ENCODE measurements around the gene ENOX1.
A peak's percentile ranks its signal among the peaks of the same experiment; 100 is the strongest.

Gene ENOX1

DNA sequence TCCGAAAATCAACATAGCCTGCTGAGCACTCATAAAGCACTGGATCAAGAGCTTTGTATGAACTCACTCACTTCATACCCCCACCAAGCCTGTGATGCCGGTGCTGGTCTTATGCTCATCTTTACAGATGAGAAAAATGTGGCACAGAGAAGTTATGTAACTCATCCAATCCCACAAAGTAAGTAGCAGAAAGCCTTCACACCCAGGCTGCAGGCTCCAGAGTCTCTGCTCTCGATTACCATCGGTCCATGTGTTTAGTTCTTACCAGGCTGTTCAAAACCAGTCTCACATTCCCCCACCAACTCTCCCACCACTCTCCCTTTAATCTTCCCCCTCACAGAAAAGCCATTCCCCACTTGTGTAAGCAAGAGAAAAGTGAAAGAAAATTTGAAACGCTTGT is 487.4 kb downstream of the ENOX1 start:
- no peak for DNase-seq

DNA sequence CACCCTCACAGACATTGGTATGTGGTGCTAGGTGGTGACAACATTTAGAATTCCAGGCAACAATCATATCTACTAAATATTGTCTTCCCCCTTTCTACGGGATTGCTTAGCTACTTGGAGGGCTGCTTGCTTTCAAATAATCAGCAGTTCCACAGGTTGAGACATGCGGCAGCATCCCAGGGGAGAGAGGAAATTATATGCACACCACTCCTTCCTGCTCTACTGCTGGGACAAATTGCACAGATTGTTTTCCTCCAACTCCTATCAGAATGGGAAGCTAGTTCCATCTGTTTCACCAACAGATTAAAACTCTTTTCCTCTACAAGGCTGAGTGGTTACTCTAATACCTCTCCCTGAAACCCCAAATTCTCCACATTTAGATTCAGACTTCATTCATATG is 488.0 kb downstream of the ENOX1 start:
- DNase-seq, result no peak

DNA sequence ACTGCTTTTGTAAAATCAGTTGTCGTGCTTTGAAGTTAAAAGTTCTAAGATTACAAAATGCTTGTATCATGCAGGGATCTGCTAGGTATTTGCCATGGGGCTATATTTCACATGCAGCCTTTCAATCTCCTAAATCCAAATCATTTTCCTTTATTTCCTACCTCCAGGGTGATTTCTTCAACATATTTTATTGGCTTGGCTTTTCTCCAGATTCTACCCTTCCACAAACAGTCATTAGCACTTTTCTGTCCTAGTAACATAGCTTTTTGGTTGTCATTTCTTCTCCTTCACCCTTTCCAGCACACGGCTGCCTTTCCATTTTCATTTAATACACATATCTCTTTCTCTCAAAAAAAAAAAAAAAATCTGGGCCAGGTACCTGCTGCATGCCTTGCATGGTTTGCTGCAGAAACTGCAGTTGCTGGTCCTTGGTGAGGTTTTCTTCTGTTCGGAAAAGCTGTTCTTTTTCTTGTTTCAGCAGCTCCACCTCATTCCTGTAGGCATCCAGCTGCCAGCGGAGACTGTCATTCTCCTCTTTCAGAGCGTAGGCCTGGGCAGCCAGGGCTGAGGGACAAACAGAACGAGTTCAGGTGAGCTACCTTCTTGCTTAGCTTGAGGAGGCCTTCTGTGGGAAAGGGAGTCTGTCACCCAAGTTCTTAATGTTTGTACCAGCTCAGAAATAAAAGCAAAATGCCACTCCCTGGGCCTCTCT is 488.6 kb downstream of the ENOX1 start:
- no peak for DNase-seq

DNA sequence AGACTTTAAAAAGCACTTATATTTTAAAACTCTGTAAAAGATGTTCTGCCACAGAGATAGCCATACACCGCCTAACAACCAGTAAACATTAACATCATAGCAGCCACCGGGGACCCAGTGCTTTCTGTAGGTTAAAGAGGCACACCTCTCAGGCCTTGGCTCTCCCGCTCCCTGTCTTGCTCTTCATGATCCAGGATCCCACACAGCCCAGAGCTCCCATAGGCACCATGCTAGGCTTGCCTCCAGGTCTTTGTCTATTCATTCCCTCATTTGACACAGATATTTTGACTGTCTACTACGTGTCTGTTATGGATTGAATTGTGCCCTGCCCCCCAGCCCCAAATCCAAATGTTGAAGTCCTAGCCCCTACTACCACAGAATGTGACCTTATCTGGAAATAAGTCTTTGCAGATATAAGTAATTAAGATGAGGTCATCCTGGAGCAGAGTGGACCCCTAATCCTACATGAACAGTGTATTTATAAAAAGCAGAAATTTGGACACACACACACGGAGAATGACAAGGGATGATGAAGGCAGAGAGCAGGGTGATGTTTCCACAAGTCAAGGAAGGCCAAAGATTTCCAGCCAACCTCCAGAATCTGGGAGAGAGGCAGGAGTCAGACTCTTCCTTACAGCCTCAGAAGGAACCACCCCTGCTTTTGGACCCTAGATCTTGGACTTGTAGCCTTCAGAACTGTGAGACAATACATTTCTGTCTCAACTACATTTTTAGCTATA is 490.8 kb downstream of the ENOX1 start:
- no peak for DNase-seq

DNA sequence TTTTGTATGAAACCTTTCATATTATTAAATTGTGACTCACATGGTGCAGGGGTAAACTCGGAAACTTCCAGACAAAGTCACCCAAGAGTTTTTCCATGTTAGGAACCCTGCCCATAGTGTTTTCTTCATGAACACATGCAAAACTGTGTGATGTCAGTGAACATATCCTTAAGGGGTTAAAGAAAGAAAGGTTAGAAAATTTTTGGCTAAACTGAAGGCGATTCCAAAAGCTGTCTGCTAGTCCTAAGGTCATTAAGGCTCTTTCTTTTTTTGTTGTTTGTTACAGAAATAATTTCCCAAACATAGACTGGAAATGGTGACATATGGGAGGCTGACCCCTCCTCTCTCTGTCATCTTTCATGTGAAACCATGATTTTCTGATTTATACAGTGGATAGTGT is 491.5 kb downstream of the ENOX1 start:
- DNase-seq, result no peak

DNA sequence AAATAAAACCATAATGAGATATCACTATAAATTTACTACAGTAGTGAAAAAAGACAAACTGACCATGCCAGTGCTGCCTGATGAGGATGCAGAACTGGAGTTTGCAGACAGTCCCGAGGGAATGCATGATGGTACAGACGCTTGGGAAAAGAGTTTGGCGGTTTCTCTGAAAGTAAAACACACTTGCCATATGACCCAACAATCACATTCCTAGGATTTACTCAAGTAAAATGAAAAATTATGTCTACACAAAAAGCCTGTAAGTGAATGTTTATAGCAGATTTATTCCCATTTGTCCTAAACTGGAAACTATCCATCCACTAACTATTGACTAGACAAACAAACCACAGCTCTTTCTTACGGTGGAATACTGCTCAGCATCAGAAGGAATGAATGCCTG is 492.4 kb downstream of the ENOX1 start:
- no peak for DNase-seq

DNA sequence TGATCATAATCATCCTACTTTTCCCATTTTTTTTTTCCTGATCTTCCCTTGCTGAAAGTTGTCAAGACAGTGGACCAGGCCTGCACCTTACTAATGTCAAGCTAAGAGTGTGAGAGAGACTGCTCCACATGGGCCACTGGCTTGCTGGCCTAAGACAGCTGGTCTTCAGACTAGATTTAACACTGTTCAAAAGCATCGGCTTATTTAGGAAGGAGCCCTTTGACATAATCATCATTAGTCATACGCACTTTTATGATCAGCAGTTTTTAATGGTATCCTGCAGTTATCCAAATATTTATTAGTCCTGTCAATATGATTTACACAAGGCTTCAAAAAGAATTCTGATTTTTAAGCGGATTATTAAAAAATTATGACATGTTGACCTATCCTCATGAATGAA is 492.8 kb downstream of the ENOX1 start:
- no peak for DNase-seq

DNA sequence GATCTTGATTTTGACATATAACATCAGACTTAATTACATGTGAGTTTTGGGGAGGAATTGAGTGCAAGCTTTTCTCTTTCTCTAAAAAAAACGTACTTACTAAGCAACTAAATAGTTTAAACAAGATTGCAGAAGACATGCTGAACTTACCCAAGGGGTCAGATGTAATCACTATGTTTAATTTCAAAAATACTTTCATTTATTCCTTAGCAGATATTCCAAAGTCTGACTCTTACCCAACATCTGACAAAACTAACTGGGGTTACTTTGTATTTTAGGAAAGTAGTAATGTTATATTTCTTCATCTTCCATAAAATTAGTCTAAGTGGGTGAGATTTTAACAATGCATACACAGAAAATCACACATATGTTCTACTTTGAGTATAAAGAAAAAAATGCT is 493.2 kb downstream of the ENOX1 start:
- no peak for DNase-seq

DNA sequence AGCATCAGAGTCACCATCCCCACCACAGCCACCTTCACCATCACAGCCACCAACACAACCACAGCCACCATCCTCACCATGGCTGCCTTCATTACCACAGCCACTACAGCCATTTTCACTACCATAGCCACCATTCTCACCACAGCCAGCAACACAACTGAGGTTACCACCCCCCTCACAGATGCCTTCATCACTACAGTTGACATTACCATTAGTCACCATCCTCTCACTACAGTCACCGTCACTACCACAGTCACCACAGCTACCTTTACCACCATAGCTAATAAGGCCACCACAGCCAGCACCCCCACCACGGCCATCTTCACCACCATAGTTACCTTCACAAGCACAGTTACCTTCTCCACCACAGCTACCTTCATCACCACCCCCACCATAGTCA is 493.8 kb downstream of the ENOX1 start:
- DNase-seq, result no peak

DNA sequence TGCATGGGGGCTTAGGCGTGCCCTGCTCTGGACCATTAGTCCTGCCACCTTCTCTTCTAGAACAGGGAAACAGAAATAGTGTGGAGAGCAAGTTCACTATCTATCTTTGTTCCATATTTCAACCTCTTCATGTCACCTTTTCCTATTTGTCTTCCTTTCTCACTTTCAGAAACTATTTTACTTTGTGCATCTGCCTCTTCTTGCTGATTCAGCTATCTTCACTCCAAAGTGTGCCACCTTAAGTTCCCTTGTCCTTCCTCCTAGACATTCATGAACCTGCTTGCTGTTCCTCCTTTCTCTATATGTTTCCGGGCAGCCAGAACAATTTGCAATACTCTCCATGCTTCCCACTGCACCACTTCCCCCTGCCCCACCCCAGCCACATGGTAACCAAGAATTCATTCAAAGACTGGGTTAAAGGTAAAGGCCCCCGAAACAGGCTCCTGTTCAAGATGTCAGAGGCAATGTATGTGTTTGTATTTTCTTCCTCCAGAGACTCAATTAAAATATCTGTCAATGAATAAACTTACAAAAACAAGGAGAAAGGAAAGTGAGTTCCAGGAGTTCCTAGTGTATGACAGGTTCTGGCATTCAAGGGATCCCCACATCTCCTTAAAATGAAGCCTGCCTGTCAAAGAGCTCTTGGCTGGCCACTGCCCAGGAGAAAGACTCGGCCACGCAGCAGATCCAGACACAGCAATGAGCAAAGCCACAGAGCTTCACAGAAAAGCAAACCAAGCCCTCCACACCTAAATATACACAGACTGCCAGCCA is 495.3 kb downstream of the ENOX1 start:
- no peak for DNase-seq

DNA sequence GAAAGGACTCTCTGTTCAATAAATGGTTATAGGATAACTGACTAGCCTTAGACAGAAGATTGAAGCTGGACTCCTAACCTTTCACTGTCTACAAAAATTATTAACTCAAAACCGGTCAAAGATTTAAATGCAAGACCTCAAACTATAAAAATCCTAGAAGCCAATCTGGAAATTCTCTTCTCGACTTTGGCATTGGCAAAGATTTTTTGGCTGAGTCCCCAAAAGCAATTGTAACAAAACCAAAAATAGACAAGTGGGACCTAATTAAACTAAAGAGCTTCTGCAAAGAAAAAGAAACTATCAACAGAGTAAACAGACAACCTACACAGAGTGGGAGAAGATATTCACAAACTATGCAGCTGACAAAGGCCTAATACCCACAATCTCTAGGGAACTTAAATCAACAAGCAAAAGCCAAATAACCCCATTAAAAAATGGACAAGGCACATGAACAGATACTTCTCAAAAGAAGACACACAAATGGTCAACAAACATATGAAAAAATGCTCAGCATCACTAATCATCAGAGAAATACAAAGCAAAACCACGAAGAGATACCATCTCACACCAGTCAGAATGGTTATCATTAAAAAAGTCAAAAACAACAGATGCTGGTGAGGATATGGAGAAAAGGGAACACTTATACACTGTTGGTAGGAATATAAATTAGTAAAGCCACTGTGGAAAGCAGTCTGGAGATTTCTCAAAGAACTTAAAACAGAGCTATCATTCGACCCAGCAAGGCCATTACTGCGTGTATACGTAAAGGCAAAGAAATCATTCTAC is 497.1 kb downstream of the ENOX1 start:
- peak; percentile 4 for DNase-seq

DNA sequence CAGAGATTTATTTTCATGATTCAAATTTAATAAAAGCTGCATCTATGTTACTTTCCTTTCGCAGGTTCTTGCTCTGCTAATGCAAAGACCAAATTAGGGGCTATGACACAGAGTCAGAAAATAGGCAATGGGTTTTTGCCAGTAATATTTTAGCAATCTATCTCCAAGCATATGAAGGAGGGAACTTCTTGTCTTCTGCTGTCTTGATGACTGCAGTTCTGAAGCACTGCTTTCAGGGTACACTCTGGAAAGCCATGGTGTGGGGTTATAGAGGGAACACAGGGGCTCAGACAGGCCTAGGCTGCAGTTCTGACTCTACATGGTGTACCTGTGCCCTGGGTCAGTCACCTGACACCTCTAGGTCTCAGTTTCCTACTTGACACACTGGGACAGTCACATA is 500.0 kb downstream of the ENOX1 start:
- no peak for DNase-seq

DNA sequence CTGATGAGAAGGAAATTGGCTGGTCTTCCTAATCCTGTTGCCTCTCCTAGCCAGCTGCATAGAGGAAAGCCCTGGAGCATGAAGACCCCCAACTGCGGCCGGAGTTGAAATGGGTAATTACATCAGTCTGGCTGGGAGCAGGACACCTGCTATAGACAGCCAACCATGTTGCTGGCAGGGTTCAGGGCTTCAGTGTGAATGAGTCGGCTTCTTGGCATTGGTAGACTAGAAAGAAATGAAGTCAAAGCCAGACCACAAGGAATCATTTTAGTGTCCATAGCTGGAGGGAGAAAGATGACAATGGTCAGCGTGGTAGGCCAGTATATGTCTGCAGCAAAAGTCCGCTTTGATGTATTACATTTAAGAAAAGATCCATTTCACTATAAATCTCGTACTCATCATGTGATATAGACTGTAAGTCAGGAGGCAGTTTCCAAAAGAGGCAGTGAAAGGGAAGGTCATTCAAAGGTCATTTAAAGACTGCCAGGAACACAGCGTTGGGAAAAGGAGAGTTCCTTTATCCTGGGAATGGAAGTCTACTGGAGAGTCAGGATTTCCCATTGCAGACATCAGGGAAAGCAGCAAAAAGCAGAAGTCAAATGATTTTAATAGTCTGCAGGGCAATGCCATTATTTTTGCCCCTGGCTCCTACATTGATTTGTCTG is 500.7 kb downstream of the ENOX1 start:
- DNase-seq, result no peak

DNA sequence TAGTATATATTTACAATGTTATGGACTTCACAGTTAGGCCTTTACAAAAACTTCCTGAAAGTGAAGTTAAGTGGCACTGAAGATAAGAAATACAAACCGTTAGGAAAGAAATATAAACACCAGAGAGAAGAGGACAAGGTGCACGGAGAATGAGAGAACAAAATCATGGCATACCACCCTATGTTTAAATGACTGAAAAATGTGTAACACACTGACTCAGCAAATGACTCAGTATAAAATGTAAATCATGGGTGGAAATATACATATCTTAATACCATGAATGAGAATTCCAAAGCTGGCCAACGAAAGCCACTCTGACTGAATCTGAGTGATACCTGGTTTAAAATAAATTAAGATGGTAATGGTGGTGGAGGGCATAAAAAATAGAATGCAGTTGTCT is 502.6 kb downstream of the ENOX1 start:
- DNase-seq, result peak; percentile 4

DNA sequence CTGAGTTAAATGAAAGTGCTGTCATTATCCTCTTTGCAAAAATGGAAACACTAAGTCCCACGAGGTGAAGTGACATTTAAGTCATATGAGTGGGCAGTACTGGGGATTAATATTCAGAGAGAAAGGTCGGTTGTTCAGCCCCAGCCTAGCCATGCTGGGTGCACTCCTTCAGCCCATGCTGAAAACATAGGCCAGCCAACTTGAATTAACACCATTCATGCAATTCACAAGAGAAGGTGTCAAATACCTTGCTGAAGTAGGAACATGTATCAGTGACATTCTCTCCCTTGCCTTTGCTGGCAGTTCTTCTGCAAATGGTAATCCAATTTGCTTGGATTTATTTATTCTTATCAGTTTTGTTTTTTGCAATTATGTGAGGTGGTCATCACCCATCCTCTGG is 507.1 kb downstream of the ENOX1 start:
- DNase-seq, result no peak

DNA sequence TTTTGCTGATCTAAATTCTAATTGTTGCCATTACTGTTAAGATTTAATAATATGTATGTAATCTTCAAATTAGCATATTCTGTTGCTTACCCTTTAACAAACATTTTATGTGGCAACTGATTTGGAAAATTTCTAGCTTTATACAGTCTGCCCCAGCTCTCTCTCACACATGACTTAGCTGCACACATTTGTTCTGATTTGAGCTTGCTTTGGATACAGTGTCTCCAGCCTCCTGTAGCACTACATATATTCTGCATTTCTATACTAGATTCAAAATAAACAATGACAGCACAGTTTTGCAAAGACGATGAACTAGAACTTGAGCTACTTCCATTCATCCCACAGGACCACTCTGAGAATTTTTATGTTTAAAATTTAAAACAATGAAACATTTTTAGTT is 508.6 kb downstream of the ENOX1 start:
- DNase-seq, result no peak

DNA sequence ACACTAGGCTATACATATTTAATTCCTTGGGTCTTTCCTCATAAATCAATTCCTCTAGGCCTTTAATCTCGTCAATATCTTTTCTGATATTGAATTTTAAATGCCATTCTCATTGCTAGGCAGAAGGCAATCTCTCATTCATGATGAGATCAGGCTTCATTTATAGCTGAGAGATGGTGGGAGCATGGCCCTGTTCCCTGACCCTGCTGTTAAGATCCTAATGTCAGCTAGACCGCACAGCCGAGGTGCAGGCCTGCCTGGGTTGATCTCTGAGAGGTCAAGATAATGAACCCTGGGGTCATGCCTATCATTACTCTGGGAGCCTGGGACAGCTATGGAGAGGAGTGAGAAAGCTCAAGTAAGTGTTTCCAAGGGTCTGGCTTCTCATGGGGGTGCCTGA is 509.6 kb downstream of the ENOX1 start:
- no peak for DNase-seq

DNA sequence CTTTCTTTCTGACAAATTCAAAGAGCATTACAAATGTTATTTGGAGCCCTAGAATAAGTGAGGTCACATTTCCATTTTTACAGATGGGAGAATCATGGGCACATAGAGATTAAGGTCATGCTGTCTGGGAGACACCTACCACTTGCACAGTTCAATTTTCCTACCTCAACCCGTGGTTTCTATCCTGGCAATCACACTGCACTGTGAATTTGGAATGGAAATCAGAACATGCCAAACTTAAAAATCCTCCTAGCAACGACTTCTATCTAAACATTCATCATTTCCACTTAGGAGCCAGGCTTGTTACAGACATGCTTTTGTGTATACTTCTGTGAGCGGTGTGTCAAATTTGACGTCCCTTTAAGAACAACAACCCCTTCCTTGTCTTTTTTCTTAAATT is 511.9 kb downstream of the ENOX1 start:
- DNase-seq, result no peak

DNA sequence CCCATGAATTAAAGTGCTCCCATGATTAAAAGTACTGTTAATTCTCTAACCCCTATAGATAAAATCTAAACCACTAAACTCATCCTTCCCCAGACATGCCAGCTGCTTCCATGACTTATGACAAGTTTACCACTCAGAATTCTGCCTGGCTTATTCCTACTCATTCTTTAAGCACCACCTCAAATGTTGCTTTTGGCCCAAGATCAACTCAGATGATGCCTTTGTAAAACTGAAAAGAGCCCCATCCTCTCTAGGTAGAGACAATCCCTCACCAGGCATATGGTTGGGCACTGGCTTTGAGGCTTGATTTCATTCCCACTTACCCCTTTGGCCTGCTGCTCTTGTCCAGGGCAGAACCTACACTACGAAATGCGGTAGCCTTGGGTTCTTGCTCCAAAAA is 513.4 kb downstream of the ENOX1 start:
- no peak for DNase-seq

DNA sequence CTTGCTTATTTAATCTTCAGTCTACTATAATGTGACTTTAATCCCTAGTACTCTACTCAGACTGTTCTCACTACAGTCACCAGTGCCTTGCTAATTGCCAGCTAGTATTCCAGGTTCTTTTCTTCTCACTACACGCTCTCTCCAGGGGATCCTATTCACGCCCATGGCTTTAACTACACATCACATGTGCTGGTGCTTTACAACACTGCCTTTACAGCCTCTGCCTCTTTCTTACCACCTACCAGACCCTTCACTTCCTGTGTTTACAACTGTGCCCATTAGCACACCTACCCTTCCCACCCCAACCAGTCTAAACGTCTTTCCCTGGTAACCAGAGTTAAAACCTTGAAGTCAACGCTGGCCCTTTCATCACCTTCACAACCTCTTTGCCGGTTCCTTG is 513.9 kb downstream of the ENOX1 start:
- no peak for DNase-seq

DNA sequence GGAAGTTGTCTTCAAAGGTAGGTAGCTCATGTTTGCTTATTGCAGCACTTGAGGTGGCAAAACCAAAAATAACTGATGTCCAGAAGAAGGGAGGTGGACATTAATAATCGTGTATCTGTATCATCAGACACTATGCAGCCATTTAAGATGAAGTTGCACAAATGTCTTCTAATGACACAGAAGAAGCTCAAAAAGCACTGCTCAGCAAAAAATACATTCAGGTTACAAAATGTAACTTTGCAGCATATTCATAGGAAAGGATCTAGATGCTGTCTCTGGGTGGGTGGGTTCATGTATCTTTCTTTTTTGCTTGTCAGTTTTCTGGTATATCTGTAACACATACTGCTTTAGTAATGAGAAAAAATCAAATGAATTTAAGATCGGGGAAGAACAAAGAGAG is 515.6 kb downstream of the ENOX1 start:
- DNase-seq, result no peak

DNA sequence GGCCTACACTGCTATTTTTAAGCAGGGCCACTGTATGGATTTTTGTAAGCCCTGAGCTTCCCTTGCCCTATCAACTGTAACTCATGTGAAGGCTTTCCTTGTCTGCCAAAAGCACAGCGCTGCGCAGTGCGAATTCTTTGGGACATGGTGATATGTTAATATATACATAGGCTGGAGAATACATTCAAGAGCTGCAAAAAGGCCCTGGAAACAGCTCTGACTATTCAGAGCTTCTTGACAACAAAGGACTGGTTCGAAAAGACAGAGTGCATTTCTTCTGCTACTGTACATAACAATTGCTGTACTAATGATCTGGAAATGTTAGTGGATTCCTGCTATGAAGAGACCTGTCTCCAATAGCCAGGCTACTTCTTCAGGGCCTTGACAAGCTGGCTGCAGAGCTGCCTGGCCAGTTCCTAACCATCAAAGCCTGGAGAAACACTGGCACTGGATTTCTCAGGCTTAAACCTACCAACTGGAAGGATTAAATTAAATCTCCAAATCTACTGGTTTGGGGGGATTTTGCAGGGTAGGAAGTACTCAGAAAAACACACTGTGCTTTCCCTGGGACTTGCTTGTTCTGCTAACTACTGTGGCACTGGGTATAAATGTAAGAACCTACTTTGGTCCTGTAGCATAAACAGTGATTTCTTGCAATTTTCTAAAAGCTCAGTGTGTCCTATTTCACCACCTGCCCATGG is 516.5 kb downstream of the ENOX1 start:
- no peak for DNase-seq

Measured in hematopoietic multipotent progenitor cell treated with erythropoietin and hydrocortisone succinate and interleukin-3 and kit ligand, for 8 days (in vitro differentiated cells).